Endothelial cell of umbilical vein (primary cell): ENCODE measurements around the gene TSPEAR. TPM values are rescaled to one million over a fixed set of nuclear protein-coding genes. Genes with fewer than 3 reads are reported as not detected.

ENCODE experiments used
- BruUV-seq: library from RNA; stranded (reverse); fragments of 400-500 nt; replicated peaks from 2 replicates; lab custom pipeline; 2021; lab: Mats Ljungman, UMichigan
- CTCF ChIA-PET: fragments of 300-600, 350-600 bp; sonication (Branson Sonifier 250); formaldehyde crosslinking; loops from one replicate; lab custom pipeline; 2021; ENCODE audit warnings: antibody characterized with exemption, inconsistent platforms; lab: Charles Lee
- POLR2A ChIA-PET: fragments of 300-600, 350-600 bp; sonication (Branson Sonifier 250); formaldehyde crosslinking; loops from one replicate; lab custom pipeline; 2021; ENCODE audit warnings: antibody characterized with exemption, inconsistent platforms; lab: Charles Lee
- DNase-seq: peaks from one replicate; pipeline ENCODE4 v3.0.0-alpha.2; 2011; ENCODE audit warnings: low read depth, low spot score
- FAIRE-seq: peaks from 2 replicates; lab custom pipeline; 2011; peaks lifted over from hg19 to GRCh38; lab: Jason Lieb, UNC
- H2AFZ ChIP-seq: 2 replicates; pipeline ENCODE4 v1.6.0; 2012; ENCODE audit warnings: low read depth, low read length, control low read depth, inconsistent platforms
- H3K27ac ChIP-seq: 2 replicates; pipeline ENCODE4 v1.5.1; 2011; ENCODE audit warnings: low read depth, mild to moderate bottlenecking, control low read depth, low read length, moderate library complexity; ENCODE audit not compliant: insufficient read depth
- H3K27me3 ChIP-seq, 2 experiments: 2 replicates each; pipeline versions ENCODE4 v1.6.0 to v1.6.1; 2011; ENCODE audit warnings: low read length in 2 of 2, mixed read lengths in 1 of 2; ENCODE audit not compliant: control insufficient read depth in 2 of 2, insufficient read depth in 2 of 2
- H3K36me3 ChIP-seq, 2 experiments: 2 replicates in 1 of 2; 3 replicates in 1 of 2; pipeline ENCODE4 v1.5.1; 2011; ENCODE audit warnings: low read length in 2 of 2, mild to moderate bottlenecking in 1 of 2, moderate library complexity in 1 of 2; ENCODE audit not compliant: control insufficient read depth in 2 of 2, insufficient read depth in 2 of 2; ENCODE audit errors: extremely low read depth in 1 of 2
- H3K4me1 ChIP-seq: 3 replicates; pipeline ENCODE4 v1.5.1; 2011; ENCODE audit warnings: mild to moderate bottlenecking, low read length; ENCODE audit not compliant: control insufficient read depth, insufficient read depth; ENCODE audit errors: extremely low read depth
- H3K4me2 ChIP-seq: 2 replicates; pipeline ENCODE4 v1.6.1; 2011; ENCODE audit warnings: low read length, control low read depth, mixed read lengths; ENCODE audit not compliant: insufficient read depth
- H3K4me3 ChIP-seq, 3 experiments: fragments of 200-600 bp in 1 of 3; sonication (generic), shearing (Covaris generic) in 1 of 3; replicated peaks in 1 of 3; 2 replicates each; pipeline ENCODE4 v1.5.1; 2011 to 2016; ENCODE audit warnings: control low read depth in 3 of 3, low read length in 3 of 3, mild to moderate bottlenecking in 2 of 3, inconsistent platforms in 1 of 3, low read depth in 1 of 3, moderate library complexity in 1 of 3; ENCODE audit not compliant: insufficient read depth in 1 of 3
- H3K79me2 ChIP-seq: 2 replicates; pipeline ENCODE4 v1.6.0; 2012; ENCODE audit warnings: low read length, inconsistent platforms; ENCODE audit not compliant: control insufficient read depth, insufficient read depth
- H3K9ac ChIP-seq: replicated peaks from 2 replicates; pipeline ENCODE3; 2011; ENCODE audit warnings: low read length, control low read depth; ENCODE audit not compliant: insufficient read depth; ENCODE audit errors: extremely low read depth
- H3K9me1 ChIP-seq: replicated peaks from 3 replicates; pipeline ENCODE4 v1.6.0; 2011; ENCODE audit warnings: mild to moderate bottlenecking, low read length; ENCODE audit not compliant: control insufficient read depth, insufficient read depth; ENCODE audit errors: extremely low read depth
- H3K9me3 ChIP-seq: replicated peaks from 2 replicates; pipeline ENCODE4 v1.5.1; 2012; ENCODE audit warnings: low read length, inconsistent platforms; ENCODE audit not compliant: control insufficient read depth, insufficient read depth
- H4K20me1 ChIP-seq: replicated peaks from 2 replicates; pipeline ENCODE3; 2011; ENCODE audit warnings: mild to moderate bottlenecking, low read length; ENCODE audit not compliant: control insufficient read depth, insufficient read depth; ENCODE audit errors: extremely low read depth
- EZH2 ChIP-seq: IDR thresholded peaks from 2 replicates; pipeline ENCODE4 v1.6.1; 2012; ENCODE audit warnings: borderline replicate concordance, low read depth, mild to moderate bottlenecking, moderate library complexity, low read length, inconsistent platforms; ENCODE audit not compliant: severe bottlenecking
- FOS ChIP-seq: IDR thresholded peaks from 2 replicates; pipeline ENCODE4 v1.6.1; 2011; ENCODE audit warnings: mild to moderate bottlenecking, low read length, moderate library complexity, borderline replicate concordance; ENCODE audit not compliant: insufficient read depth
- GATA2 ChIP-seq: IDR thresholded peaks from 2 replicates; pipeline ENCODE4 v1.7.0; 2011; ENCODE audit warnings: low read depth, mild to moderate bottlenecking, moderate library complexity, mixed read lengths, low read length; ENCODE audit not compliant: insufficient read length, insufficient read depth
- JUN ChIP-seq: IDR thresholded peaks from 2 replicates; pipeline ENCODE4 v1.6.1; 2011; ENCODE audit warnings: borderline replicate concordance, low read depth; ENCODE audit not compliant: insufficient read length, insufficient read depth
- MYC ChIP-seq: IDR thresholded peaks from one replicate; pipeline ENCODE4 v1.6.1; 2011; ENCODE audit warnings: mild to moderate bottlenecking, low read depth, low read length
- POLR2A ChIP-seq: IDR thresholded peaks from 2 replicates; pipeline ENCODE4 v1.6.1; 2012; ENCODE audit warnings: low read depth, mild to moderate bottlenecking, control low read depth, low read length
- POLR2AphosphoS5 ChIP-seq: IDR thresholded peaks from 2 replicates; pipeline ENCODE4 v1.6.1; 2012; ENCODE audit warnings: low read depth, mild to moderate bottlenecking, control low read depth, low read length, moderate library complexity; ENCODE audit not compliant: insufficient read depth
- dilution Hi-C: fragments of 300-500 bp; cut with MboI; formaldehyde crosslinking; loops from one replicate; pipeline ENCODE4 v1.15.0; 2019; ENCODE audit warnings: low sequenced_read_pairs; ENCODE audit not compliant: extremely low pct_ligation_motif_present
- intact Hi-C: fragments of 100-400 bp; cut with micrococcal nuclease; formaldehyde crosslinking; loops from one replicate; pipeline ENCODE4 v1.10.0; 2022
- polyA plus RNA-seq, 4 experiments: library from polyadenylated mRNA; depleted of rRNA in 3 of 4; stranded (reverse) in 3 of 4; unstranded in 1 of 4; fragments of >200 nt; gene quantifications; 2 replicates each; pipeline versions ENCODE4 v1.2.1 to v1.2.3, GENCODE V29; 2011 to 2012; ENCODE audit warnings: missing spikeins in 1 of 4
- total RNA-seq: library from RNA; stranded (reverse); gene quantifications from 2 replicates; pipeline ENCODE4 v1.2.3, GENCODE V29; 2021
- TF ChIP-seq, protein P1 (sequence below): IDR thresholded peaks from 2 replicates; pipeline ENCODE4 v1.6.1; 2011; ENCODE audit not compliant: insufficient read depth, insufficient read length
- TF ChIP-seq, protein P2 (sequence below), 2 donors: IDR thresholded peaks; 1 replicate in 1 of 2; 2 replicates in 1 of 2; pipeline ENCODE4 v1.5.1; 2011; ENCODE audit warnings: low read length in 2 of 2, mild to moderate bottlenecking in 2 of 2, moderate library complexity in 2 of 2, control low read depth in 1 of 2, inconsistent platforms in 1 of 2, low read depth in 1 of 2; ENCODE audit not compliant: insufficient read depth in 1 of 2; ENCODE audit errors: extremely low read depth in 1 of 2

Gene TSPEAR
- total and polyA plus RNA-seq, 2 donors (not counting 3 experiments of a cell fraction or from before 2014, with no cell fraction given): 0.01 TPM; not detected in 1

DNA sequence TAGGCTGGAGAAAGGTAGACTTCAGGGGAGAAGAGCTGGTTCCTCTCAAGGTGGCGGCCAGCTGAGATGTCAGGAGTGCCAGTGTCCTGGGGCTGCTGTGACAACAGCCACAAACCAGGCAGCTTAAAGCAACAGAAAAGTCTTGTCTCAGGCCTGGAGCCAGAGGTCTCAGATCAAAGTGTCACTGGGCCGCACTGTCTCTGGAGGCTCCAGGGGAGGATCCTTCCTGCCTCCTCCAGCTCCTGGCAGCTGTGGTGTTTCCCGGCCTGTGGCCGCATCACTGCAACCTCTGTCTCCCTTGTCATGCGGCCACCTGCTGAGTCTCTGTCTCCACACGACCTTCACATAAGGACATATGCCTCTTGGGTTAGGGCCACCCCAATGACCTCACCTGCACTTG lies 24.4 kb upstream of the TSPEAR start:
- no peak overlapping the region for H3K9ac ChIP-seq
- H2AFZ ChIP-seq: no peak overlapping the region
- no peak overlapping the region for H3K4me2 ChIP-seq
- dilution Hi-C loops (no loop called here), intact Hi-C loops (no loop called here)
- no peaks in the 10 kb centered on the region for H3K9me1 ChIP-seq
- H3K4me1 ChIP-seq: no peaks in the 10 kb centered on the region
- H3K27ac ChIP-seq: no peak overlapping the region
- H3K4me3 ChIP-seq: no peak overlapping the region
- H3K27me3 ChIP-seq: peaks cover 5 to 10% of the 10 kb centered on the region in 2 experiments
- TF ChIP-seq GATA2: no peak
- no peak for TF ChIP-seq MYC
- TF ChIP-seq POLR2A: no peak
- TF ChIP-seq FOS: no peak
- no peak for TF ChIP-seq EZH2
- TF ChIP-seq POLR2AphosphoS5: no peak
- TF ChIP-seq JUN: no peak
- TF ChIP-seq, protein P1, sequence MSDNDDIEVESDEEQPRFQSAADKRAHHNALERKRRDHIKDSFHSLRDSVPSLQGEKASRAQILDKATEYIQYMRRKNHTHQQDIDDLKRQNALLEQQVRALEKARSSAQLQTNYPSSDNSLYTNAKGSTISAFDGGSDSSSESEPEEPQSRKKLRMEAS: no peak
- TF ChIP-seq, protein P2, sequence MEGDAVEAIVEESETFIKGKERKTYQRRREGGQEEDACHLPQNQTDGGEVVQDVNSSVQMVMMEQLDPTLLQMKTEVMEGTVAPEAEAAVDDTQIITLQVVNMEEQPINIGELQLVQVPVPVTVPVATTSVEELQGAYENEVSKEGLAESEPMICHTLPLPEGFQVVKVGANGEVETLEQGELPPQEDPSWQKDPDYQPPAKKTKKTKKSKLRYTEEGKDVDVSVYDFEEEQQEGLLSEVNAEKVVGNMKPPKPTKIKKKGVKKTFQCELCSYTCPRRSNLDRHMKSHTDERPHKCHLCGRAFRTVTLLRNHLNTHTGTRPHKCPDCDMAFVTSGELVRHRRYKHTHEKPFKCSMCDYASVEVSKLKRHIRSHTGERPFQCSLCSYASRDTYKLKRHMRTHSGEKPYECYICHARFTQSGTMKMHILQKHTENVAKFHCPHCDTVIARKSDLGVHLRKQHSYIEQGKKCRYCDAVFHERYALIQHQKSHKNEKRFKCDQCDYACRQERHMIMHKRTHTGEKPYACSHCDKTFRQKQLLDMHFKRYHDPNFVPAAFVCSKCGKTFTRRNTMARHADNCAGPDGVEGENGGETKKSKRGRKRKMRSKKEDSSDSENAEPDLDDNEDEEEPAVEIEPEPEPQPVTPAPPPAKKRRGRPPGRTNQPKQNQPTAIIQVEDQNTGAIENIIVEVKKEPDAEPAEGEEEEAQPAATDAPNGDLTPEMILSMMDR (IDR thresholded peaks at IDR 0.05; ENCODE audit: extremely low read depth in 1 of 2, insufficient read depth in 1 of 2, low read depth in 1 of 2, low read length in 2 of 2): no peak
- DNase-seq: no peak
- CTCF ChIA-PET: interaction anchor here (0.9 kb wide), 1 partner anchor 225 kb away, joined by 4 read pairs; no protein-coding TSS in a partner anchor
- POLR2A ChIA-PET: no interaction called here
- H3K79me2 ChIP-seq: no peaks in the 10 kb centered on the region
- no peaks in the 10 kb centered on the region for H4K20me1 ChIP-seq
- no TSS peak for BruUV-seq
- no peaks in the 10 kb centered on the region for H3K9me3 ChIP-seq
- no peak for FAIRE-seq
- H3K36me3 ChIP-seq: no peaks in the 10 kb centered on the region
